GM19452 (cell line): Measurements from ENCODE around the gene DNM2.
"Not testable (repeated sequence)": the region's sequence is repeated elsewhere in the genome, so short reads cannot be mapped to it uniquely, and the experiment has no call there.

Experiments used
- ATAC-seq: cut with Tn5 transposase; IDR thresholded peaks from one replicate; pipeline ENCODE4 v1.9.1; 2021; ENCODE audit not compliant: unreplicated experiment

DNM2 gene

GRCh38 chr19:10751109-10751953 is 33.5 kb downstream of the DNM2 start:
- no peak for ATAC-seq

DNA sequence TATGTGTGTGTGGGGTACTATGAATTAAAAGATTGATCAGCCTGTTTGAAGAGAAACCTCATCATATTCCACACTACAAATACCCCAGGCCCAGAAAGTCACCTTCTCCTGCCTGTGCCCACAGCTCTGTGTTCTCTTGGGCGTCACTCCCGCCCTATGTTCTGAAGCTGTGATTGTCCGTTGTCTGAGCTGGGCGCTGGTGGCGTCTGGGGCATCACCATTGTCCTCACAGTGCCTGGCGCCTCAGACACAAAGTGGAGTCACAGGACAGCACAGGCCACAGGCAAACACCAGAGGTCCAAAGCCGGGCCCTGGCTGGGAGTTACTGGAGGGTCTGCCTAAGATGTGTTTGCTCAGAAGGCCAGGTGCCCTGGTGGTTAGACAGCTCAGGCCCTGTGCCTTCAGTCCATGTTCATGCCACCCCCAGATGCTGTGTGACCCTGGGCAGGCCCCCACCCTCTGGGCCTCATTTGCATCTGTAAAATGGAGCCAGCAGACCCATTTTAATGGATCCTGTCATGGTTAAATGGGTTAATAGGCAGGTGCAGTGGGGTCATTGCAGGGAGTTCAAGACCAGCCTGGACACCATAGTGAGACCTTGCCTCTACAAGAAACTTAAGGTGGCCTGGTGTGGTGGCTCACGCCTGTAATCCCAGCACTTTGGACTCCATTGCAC is 34.5 kb downstream of the DNM2 start:
- ATAC-seq, result no peak

DNA sequence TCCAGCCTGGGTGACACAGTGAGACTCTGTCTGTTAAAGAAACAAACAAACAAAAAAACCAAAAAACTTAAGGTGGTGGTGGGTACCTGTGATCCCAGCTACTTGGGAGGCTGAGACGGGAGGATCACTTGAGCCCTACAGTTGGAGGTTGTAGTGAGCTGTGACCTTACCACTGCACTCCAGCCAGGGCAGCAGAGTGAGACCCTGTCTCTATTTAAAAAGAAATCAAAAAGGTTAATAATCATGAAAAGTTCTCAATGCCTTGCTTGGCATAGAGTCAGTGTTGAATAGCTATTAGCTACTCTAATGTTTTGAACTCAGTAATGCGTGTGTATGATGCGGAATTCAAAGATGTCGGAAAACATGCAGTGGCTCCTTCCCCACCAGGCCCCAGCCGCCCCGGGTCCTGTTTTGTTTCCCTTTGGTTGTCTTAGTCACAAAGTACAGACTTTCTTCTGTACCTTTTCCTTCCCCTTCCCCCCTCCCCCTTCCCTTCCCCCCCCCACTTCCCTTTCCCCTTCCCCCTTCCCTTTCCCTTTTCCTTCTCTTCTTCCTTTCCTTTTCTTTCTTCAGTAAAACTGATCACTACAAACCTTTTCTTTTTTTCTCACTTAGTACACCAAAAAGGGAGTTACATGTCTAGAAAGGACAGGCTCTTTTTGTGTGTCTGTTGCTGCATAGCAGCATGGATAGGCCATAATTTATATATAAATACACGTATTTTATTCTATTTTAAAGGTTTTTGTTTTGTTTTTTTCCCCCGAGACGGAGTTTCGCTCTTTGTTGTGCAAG is 35.2 kb downstream of the DNM2 start:
- no peak for ATAC-seq

DNA sequence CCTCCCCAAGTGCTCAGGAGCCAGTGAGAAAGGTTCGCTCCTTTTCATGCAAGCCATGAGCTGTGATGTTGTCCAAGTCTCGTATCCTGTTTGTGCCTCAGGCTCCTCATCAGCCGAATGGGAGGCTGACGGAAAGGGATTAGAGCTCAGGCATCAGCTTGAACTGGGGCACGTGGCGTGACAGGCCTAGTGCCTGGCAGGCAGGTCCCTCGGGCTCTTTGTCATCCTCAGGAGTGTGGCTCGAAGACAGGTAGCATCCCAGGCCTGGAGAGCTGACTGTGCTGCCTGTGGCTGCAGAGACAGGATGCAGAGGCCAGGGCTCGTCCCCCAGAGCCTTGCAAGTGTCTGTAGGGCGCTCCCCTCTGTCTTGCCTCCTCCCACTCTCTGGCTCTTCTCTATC is 38.5 kb downstream of the DNM2 start:
- ATAC-seq, result no peak

- no peak for ATAC-seq
These were observed 38.9 kb downstream of the DNM2 start for GRCh38 chr19:10756791-10757190.

DNA sequence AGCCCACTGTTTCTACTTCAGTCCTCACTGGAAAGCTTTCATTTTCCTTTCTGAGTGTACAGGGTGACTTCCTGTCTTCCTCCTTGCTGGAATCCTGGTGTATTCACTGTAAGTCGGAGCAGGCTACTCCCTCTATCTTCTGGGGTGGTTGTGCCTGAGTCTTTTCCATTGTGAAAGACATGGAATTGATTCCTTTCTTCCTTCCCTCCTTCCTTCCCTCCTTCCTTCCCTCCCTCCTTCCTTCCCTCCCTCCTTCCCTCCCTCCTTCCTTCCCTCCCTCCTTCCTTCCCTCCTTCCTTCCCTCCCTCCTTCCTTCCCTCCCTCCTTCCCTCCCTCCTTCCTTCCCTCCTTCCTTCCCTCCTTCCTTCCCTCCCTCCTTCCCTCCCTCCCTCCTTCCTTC is 40.2 kb downstream of the DNM2 start:
- not testable (repeated sequence) for ATAC-seq

GRCh38 chr19:10758978-10759377 is 41.1 kb downstream of the DNM2 start:
- ATAC-seq, result no peak

DNA sequence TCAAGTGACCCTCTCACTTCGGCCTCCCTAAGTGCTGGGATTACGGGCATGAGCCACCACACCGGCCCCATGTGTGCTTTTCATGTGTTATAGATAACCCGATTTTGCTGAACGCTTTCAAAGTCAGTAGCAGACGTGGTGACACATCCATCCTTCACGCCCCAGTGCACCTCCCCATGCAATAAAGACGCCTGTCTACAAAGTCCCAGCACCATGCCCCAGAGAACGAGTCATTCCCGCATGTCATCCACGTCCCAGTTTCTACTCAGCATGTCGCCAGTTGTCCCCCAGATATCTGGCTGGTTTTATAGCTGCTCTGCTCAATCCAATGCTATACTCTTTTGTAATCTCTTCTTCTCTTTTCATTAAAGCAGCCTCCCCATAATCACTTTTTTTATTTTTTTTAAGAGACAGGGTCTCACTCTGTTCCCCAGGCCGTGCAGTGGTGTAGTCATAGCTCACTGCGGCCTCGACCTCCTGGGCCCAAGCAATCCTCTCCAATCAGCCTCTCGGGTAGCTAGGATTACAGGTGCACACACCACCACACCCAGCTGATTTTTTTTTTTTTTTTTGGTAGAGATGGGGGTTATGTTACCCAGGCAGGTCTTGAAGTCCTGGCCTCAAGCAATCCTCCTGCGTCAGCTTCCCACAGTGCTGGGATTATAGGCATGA is 42.5 kb downstream of the DNM2 start:
- ATAC-seq, result peak; percentile 11

- no peak for ATAC-seq
These were observed 43.8 kb downstream of the DNM2 start for GRCh38 chr19:10761443-10762250.

- ATAC-seq, result no peak
These were observed 44.8 kb downstream of the DNM2 start for GRCh38 chr19:10762656-10763055.

DNA sequence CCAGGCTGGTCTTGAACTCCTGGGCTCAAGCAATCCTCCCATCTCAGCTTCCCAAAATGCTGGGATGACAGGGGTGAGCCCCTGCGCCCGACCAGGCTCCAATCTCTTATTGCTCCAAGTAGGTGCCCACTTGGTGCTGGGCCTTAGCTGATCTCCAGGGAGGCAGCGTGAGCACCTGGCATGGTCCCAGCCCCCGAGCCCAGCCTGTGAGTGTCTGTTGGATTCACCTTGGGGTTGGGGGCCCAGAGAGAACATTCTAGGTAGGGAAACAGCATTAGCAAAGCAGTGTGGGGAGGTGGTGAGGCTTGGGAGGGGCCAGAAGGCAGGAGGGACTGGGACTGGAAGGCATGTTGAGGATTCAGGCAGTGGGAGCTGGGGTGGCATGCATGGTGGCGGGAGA is 45.5 kb downstream of the DNM2 start:
- ATAC-seq, result no peak

DNA sequence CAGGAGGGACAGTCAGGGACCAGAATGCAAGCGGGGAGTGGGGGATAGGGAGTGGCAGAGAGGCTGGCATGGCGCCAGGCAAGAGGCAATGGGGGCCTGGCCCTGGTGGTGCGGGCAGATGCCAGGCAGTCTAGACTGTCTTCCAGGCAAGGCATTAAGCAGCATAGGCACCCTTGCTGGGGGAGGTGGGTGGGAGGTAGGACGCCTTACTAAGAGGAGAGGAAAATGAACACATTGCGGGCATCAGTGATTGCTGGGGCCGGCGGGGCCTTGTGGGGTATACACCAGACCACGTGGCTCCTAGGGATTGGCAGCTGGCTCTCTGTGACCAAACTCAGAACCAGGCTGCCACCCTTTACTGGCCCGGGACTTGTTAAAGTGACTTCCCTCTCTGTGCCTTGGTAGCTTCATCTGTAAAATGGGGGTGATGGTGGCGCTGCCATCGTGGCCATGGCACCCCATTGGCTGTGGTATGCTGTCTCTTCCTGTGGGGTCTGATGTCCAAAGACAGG is 46.0 kb downstream of the DNM2 start:
- no peak for ATAC-seq

DNA sequence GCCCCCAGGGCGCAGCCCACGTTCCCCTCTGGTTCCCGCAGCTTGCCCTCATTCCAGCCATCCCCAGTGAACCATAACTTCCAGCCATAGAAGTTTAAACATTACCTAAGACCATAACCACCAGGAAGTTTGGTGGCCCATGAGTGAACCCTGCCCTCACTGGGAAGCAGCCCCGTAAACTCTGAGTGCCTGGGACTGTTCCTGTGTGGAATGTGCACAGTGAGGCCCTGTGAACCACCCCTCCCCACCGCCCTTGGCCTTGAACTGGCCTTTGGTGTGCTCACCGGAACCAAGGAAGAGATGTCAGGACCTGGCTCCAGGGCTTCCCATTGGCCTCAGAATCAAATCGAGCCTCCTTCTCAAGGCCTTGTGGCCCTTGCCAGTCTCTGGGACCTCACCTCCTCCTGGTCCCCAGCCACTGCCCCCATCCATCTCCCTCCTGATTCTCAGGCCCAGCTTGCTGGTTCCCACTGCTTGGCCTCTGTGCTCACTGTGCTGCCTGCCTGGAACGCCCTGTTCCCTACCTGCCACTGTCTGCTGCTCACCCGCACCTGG is 46.5 kb downstream of the DNM2 start:
- ATAC-seq, result no peak

DNA sequence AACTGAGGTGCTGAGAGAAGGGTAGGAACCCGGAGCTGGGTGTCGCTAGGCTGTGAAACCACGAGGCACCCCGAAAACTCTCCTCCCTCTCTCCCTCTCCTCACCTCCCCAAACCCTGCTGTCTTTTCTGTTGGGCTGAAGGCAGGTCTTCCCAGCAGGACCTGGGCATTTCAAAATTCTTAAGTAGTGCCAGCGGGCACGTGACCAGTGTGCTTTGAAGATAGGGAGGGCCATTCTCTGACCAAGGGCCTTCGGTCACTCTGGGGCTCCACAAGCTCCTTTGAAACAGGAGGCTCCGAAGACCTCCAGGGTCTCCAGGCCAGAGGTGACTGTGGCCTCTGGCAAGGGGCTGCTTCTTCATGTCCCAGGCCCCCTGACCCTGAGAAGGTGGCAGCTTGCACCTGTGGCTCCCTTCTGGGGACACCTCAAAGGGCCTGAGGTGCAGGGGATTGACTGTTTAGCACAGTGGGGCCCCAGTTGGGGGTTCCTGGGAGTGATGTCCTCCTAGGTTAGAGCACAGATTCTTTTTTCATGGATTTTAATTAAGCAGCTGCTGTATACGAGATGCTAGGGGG is 48.3 kb downstream of the DNM2 start:
- ATAC-seq, result no peak

GRCh38 chr19:10766671-10767201 is 48.9 kb downstream of the DNM2 start:
- ATAC-seq, result no peak

DNA sequence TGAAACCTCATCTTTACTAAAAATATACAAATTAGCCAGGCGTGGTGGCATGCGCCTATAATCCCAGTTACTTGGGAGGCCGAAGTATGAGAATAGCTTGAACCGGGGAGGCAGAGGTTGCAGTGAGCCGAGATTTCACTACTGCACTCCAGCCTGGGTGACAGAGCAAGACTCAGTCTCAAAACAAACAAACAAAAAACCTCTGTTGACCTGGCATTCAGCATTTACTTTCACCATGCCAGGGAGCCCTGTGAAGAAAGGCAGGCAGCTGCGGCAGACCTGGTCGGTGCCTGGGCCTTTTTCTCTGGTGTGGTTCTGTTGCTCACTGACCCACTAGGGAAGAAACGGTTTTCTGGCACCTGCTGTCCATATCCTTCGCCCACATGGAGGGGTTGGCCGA is 49.8 kb downstream of the DNM2 start:
- ATAC-seq, result no peak

DNA sequence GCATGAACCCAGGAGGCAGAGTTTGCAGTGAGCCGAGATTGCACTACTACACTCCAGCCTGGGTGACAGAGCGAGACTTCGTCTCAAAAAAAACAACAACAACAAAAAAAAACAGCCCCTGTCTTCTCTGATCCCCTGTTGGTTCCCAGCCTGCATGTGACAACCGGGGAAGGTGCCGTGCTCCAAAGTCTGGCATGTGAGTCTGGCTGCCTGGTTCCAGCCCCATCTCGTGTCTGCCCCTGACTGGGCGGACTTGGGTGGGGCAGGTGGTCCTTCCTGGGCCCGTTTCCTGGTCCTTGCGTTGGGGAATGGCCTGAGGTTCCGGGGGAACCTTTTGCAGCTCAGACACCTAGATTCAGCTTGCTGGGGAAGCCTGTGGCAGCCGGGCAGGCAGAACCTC is 50.5 kb downstream of the DNM2 start:
- no peak for ATAC-seq

GRCh38 chr19:10768936-10769335 is 51.1 kb downstream of the DNM2 start:
- no peak for ATAC-seq
